Measurements from ENCODE around the gene C1orf174. TPM values are rescaled to one million over a fixed set of nuclear protein-coding genes. Genes with fewer than 3 reads are reported as not detected.

Gene C1orf174
- total RNA-seq, 2 experiments from 2014 or later, result 16.8 to 18.5 TPM

DNA sequence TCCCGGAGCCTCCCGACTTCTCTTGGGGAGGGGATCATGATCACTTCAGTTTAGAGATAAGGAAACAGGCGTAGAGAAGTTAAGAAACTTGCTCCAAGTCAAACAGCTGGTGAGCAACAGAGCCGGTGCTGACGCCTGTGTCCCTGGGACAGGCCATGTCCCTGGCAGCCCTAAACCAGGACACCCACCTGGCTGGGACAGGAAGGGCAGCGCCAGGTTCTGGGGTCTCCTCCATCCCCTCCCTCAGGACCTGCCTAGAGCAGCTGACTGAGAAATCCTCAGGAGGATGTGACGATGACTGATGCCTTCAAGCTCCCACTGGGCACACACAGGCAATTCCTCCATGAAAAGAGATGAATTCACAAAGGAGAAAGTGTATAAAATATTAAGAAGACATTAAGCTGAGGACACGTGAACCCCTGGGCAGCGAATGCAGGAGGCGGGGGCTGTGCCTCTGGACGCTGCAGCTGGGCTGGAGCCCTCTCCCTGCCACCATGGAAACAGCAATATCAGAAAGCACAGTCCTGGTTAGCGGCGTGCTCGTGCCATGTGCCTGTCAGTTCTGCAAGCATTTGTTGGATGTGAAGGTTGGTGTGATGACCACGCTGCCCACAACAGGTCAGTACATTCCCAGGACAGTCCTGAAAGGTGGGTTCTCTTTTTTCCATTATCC is 40.1 kb upstream of the C1orf174 start:
- Mint-ChIP-seq H3K36me3 (ENCODE audit: low read depth) (no peaks in the 10 kb centered on the region), H3K4me3 (no peak overlapping the region), H3K9me3 (no peaks in the 10 kb centered on the region), H3K27me3 (peaks cover 26% of the 10 kb centered on the region), H3K27ac (no peak overlapping the region), H3K4me1 (ENCODE audit: low read depth) (no peaks in the 10 kb centered on the region)
- Histone ChIP-seq H3K27ac (ENCODE audit: low read depth in 1 of 2, low read length in 2 of 2) (no peak overlapping the region), H3K9me3 (ENCODE audit: control insufficient read depth in 1 of 2, insufficient read depth in 1 of 2, low read length in 2 of 2) (peaks cover 0 to 23% of the 10 kb centered on the region in 2 experiments), H3K4me1 (ENCODE audit: insufficient read depth, low read length) (no peaks in the 10 kb centered on the region), H3K4me3 (ENCODE audit: low read length) (no peak overlapping the region), H3K36me3 (ENCODE audit: insufficient read depth, low read length) (no peaks in the 10 kb centered on the region), H3K27me3 (ENCODE audit: control insufficient read depth in 1 of 2, insufficient read depth in 2 of 2, low read length in 2 of 2) (peaks cover 0 to 3% of the 10 kb centered on the region in 2 experiments)
- intact Hi-C loops (cut with DNase I, micrococcal nuclease), result no loop called here
- ChIA-PET POLR2A (no interaction called here), CTCF (no interaction called here)
- ATAC-seq (ENCODE audit: poor library complexity) (no peak), DNase-seq (no peak)
- TF ChIP-seq, protein P1, sequence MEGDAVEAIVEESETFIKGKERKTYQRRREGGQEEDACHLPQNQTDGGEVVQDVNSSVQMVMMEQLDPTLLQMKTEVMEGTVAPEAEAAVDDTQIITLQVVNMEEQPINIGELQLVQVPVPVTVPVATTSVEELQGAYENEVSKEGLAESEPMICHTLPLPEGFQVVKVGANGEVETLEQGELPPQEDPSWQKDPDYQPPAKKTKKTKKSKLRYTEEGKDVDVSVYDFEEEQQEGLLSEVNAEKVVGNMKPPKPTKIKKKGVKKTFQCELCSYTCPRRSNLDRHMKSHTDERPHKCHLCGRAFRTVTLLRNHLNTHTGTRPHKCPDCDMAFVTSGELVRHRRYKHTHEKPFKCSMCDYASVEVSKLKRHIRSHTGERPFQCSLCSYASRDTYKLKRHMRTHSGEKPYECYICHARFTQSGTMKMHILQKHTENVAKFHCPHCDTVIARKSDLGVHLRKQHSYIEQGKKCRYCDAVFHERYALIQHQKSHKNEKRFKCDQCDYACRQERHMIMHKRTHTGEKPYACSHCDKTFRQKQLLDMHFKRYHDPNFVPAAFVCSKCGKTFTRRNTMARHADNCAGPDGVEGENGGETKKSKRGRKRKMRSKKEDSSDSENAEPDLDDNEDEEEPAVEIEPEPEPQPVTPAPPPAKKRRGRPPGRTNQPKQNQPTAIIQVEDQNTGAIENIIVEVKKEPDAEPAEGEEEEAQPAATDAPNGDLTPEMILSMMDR (IDR thresholded peaks at IDR 0.05), result no peak

DNA sequence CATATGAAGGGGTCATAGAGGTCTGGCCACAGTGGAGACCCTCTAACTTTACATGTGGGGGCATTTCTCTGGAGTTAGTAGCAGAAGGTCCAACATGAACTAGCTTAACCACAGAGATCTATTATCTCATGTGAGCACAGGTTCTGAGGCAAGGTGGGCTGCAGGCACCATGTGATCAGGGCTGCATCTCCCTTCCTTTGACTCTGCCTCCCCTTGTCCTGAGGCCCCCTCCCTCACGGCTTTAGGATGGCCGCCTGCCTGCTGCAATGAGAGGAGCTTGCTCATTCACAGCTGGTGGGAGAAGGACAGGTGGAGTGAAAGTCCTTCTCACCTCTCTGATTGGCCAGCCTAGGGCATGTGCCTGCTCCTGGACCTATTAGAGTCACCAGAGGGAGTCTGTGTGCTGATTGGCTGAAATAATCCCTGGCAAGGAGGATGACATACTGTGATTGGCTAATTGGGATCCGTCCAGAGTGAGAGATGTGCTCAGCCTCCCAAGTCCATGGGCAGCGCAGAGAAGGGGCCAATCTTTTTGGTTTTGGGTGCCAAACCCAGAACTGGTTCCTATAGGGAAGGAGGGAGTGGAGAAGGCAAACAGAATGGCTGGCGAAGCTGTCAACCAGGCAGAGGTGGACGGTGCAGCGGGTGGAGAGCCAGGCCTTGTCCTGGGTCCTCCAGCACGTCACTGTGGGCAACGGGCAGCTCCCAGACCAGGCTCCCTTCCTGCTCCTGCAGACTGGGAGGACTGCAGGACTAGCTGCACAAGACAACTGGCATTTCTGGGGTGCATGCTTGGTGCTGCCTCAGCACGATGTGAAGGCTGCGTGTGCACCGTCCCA is 39.4 kb upstream of the C1orf174 start:
- H3K4me1 Mint-ChIP-seq (ENCODE audit: low read depth), result no peaks in the 10 kb centered on the region
- H3K4me3 Mint-ChIP-seq, result no peak overlapping the region
- H3K27ac Mint-ChIP-seq, result no peak overlapping the region
- DNase-seq (no peak), ATAC-seq (ENCODE audit: poor library complexity) (no peak)
- Histone ChIP-seq H3K27me3 (ENCODE audit: control insufficient read depth in 1 of 2, insufficient read depth in 2 of 2, low read length in 2 of 2) (peaks cover 0 to 3% of the 10 kb centered on the region in 2 experiments), H3K4me1 (ENCODE audit: insufficient read depth, low read length) (no peaks in the 10 kb centered on the region), H3K27ac (ENCODE audit: low read depth in 1 of 2, low read length in 2 of 2) (no peak overlapping the region), H3K4me3 (ENCODE audit: low read length) (no peak overlapping the region), H3K36me3 (ENCODE audit: insufficient read depth, low read length) (no peaks in the 10 kb centered on the region), H3K9me3 (ENCODE audit: control insufficient read depth in 1 of 2, insufficient read depth in 1 of 2, low read length in 2 of 2) (peaks cover 0 to 23% of the 10 kb centered on the region in 2 experiments)
- ChIA-PET POLR2A (no interaction called here), CTCF (no interaction called here)
- TF ChIP-seq, protein P1 (IDR thresholded peaks at IDR 0.05), result no peak
- H3K27me3 Mint-ChIP-seq, result peaks cover 26% of the 10 kb centered on the region
- intact Hi-C loops (cut with DNase I, micrococcal nuclease), result no loop called here
- no peaks in the 10 kb centered on the region for H3K36me3 Mint-ChIP-seq (ENCODE audit: low read depth)
- H3K9me3 Mint-ChIP-seq, result no peaks in the 10 kb centered on the region

DNA sequence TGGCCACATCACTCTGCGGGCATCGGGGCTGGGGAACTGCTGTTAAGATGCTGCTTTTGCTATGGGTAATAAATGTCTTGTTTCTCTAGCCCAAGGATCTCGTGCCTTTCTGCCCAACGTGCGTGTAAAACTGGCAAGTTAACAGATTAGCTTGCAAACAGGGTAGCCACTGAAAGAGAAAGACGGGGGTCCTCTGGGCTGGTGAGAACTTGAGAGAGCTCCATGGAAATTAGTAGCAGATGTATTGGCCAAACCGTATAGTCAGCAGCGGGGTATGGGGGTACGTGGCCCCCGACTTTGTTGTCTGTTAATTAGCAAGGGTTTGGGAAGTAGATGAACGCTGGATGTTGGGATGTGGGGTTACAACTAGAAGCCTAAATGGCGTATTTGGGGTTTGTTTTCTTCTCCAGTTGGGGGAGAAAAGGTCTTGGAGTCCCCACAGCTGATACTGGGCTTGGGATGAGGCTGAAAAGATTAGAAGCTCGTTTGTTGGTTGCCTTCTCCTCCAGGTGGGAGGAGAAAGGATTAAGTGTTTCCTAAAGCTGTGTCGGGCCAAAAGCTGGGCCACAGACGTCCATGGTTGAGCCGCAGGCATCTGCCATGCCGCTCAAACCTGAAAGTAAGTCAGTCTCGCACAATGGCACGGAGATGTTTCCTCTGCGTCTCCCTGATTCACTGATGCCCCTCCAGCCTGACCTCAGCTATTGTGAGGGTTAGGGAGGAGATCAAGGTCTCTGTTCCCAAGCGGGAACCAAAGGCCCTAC is 32.3 kb upstream of the C1orf174 start:
- CTCF ChIA-PET, result no interaction called here
- POLR2A ChIA-PET, result no interaction called here
- no peak for ATAC-seq (ENCODE audit: poor library complexity)
- Histone ChIP-seq H3K27me3 (ENCODE audit: control insufficient read depth in 1 of 2, insufficient read depth in 2 of 2, low read length in 2 of 2) (no peaks in the 10 kb centered on the region), H3K4me3 (ENCODE audit: low read length) (no peak overlapping the region), H3K9me3 (ENCODE audit: control insufficient read depth in 1 of 2, insufficient read depth in 1 of 2, low read length in 2 of 2) (peaks cover 0 to 2% of the 10 kb centered on the region in 2 experiments), H3K36me3 (ENCODE audit: insufficient read depth, low read length) (no peaks in the 10 kb centered on the region), H3K27ac (ENCODE audit: low read depth in 1 of 2, low read length in 2 of 2) (no peak overlapping the region), H3K4me1 (ENCODE audit: insufficient read depth, low read length) (no peaks in the 10 kb centered on the region)
- H3K4me3 Mint-ChIP-seq, result no peak overlapping the region
- DNase-seq, result no peak
- peaks cover 7% of the 10 kb centered on the region for H3K27me3 Mint-ChIP-seq
- H3K36me3 Mint-ChIP-seq (ENCODE audit: low read depth), result no peaks in the 10 kb centered on the region
- H3K4me1 Mint-ChIP-seq (ENCODE audit: low read depth), result no peaks in the 10 kb centered on the region
- TF ChIP-seq, protein P1 (IDR thresholded peaks at IDR 0.05), result no peak
- no peaks in the 10 kb centered on the region for H3K9me3 Mint-ChIP-seq
- intact Hi-C loops (cut with DNase I, micrococcal nuclease), result no loop called here
- H3K27ac Mint-ChIP-seq, result no peak overlapping the region
